GM12872 (cell line): ENCODE results near the gene PUSL1.

Experiments used
- TF ChIP-seq, protein P1 (sequence below): IDR thresholded peaks from 3 replicates; pipeline ENCODE4 v1.5.1; 2011; ENCODE audit warnings: low read depth, mild to moderate bottlenecking, low read length, moderate library complexity; ENCODE audit not compliant: insufficient read depth

PUSL1 gene

DNA sequence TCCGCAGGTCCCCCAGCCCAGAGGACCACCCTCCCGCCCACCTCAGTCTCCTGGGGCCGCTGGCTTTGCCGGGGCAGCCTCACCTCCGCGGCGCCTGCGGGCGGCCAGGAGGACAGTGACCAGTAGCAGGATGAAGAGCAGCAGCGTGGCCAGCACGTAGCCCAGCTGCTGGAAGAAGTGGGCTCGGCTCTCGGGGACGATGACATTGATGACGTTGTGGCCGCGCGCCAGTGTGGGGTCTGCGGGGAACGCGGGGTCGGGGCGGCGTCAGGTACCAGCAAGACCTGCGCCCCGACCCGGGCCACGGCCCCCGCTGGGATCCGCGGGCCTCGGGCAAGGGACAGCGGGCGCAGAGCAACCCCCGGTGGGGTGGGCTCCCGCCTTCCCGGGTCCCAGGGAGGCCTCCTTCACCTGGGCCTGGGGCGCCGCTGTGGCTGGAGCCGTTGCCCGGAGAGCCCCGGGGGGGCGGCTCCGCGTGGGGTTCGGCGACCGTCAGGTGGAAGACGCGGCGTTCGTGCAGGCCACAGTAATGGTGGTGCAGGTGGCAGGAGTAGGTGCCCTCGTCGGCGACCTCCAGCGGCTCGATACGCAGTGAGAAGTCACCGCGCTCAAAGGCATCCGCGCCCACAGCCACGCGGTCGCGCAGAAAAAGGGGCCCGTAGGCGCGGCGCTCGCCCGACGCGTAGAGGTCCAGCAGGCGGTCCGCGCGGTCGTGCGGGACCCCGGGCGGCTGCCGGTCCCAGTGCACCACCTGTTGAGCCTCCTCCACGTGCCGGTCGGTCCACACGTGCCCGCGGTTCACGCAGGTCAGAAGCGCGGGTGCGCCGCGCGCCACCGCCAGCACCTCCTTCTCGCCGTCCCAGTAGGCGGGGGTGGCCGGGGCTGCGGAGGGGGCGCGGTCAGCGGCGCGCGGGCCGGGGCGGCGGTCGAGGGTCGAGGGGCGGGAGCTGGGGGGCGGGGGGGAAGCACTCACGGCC is 46.2 kb downstream of the PUSL1 start:
- TF ChIP-seq, protein P1, sequence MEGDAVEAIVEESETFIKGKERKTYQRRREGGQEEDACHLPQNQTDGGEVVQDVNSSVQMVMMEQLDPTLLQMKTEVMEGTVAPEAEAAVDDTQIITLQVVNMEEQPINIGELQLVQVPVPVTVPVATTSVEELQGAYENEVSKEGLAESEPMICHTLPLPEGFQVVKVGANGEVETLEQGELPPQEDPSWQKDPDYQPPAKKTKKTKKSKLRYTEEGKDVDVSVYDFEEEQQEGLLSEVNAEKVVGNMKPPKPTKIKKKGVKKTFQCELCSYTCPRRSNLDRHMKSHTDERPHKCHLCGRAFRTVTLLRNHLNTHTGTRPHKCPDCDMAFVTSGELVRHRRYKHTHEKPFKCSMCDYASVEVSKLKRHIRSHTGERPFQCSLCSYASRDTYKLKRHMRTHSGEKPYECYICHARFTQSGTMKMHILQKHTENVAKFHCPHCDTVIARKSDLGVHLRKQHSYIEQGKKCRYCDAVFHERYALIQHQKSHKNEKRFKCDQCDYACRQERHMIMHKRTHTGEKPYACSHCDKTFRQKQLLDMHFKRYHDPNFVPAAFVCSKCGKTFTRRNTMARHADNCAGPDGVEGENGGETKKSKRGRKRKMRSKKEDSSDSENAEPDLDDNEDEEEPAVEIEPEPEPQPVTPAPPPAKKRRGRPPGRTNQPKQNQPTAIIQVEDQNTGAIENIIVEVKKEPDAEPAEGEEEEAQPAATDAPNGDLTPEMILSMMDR = no peak

DNA sequence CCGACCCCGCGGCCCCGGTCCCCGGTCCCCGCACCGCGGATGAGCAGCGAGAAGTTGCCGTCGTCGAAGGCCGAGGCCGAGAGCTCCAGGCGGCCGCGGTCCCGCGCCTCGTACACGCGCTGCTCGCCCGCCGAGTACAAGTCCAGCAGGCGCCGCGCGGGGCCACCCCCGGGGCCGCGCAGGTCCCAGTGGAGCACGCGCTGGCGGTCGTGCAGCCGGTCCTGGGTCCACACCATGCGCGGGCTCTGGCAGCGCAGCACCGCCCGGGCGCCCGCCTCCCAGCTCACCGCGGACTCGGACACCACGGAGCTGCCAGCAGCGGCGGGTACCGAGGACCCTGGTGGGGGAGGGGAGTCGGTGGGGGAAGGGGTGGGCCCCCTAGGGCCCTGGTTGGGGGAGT is 47.0 kb downstream of the PUSL1 start:
- TF ChIP-seq, protein P1 = no peak

DNA sequence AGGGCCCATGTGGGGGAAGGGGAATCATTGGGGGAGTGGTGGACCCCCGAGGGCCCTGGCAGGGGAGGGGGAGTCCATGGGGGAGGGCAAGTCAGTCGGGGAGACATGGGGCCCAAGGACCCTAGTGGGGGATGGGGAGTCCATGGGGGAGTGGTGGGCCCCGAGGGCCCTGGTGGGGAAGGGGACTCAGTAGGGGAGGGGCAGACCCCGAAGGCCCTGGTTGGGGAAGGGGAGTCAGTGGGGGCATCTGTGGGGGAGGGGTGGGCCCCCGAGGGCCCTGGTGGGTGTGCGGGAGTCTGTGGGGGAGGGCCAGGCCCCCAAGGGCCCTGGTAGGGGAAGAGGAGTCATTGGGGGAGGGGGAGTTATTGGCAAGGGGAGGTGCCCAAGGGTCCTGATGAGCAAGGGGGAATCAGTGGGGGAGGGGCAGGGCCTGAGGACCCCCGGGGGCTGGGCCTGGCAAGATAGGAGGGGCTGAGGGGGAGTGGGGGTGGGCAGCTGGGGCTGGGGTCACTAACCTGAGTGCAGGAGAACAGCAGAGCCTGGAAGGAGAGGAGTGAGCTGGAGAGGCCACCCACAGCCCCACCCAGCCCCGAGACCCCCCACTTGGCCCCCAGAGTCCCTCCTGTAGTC is 47.9 kb downstream of the PUSL1 start:
- TF ChIP-seq, protein P1 = no peak

DNA sequence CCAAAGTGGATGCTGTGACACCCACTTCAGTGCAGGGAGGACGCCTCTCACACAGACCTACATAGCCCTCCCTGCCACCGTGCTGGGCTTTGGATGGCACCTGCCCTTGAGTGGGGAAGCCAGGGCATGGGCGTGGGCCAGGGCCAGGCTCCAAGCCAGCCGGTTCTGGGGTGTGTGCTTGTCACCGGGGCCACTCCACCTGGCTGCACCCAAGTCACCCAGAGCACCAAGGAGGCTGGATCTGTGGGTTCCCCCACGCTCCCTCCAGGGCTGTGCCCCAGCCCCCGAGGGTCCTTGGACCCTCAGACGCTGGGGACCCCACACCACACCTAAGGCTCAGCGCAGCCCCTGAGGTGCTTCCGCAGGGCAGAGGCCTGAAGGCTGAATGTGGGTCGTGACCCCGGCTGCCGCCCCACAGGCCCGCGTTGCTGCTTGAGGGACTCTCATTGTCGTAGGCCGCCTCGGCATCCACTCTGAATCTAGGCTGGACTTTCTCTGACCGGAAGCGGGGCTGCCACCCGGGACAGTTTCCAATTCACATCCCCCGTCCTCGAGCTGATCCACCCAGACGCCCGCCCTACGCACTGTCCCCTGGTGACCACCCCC is 48.5 kb downstream of the PUSL1 start:
- TF ChIP-seq, protein P1 = no peak

DNA sequence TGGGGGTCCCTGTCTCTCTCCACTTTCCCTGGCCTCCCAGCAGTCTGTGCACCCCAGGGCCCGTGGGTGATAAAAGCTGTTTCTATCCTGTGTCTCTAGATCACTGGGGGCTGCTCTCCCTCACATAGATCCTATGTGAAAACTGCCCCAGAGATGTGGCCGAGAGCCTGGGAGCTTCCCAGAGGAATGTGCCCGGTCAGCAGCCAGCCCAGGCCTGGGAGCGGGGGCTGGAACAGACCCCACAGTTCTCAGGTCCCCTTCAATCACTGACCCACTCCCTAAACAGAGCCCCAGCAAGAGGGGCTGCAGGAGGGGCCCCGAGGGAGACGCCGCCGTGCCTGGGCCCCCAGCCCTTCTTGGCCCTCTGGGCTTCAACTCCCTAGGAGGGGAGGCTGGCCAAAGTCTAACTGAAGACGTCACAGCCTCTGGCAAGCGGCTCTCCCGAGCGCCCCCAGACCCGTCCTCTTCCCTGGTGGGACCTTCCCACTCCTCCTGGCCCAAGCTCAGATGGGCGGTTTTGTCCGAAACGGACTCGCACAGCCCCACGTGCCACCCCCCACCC is 49.6 kb downstream of the PUSL1 start:
- TF ChIP-seq, protein P1 = no peak

DNA sequence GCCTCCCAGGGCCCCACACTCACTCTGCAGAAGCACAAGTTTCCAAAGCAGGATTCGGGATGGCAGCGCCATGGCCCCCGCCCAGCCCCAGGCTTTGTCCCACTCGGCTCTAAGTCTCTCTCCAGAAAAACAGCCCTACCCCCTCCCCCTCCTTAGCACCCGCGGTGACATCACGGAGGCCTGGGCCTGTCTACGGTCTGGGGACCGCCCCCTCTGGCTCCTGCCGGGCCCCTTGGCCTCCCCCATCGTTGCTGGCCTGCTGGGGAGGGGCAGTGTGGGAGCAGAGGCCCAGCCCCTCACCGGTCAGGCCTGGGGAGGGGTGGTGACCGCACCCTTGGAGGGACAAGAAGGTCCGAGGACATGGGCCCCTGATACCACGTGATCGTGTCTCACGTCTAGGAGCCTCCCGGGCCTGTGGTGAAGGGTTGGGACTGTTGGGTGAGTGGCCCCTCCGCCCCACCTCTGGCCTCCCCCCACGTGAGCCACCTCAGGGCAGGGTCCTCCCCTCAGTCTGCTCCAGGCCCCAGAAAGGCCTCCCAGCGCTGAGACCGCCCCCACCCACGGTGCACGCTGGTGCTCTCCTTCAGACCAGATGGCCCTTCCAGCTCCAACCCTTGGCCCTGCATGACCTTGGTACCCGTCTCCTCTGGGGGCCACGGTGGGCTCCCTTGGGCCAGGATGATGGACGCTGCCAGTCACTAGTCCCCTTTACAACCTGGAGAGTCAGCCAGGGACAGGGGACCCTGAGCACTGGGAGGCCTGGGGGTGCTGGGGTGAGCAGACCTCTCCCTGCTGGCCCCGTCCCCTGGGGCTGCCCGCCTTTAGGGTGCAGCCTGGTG is 50.3 kb downstream of the PUSL1 start, which contains the start of gene MXRA8:
Gene MXRA8 (minus strand): TSS at position 123 of the 839 bp plus-strand sequence. CDS start 51 bp downstream, at position 72.
- TF ChIP-seq, protein P1 = no peak

DNA sequence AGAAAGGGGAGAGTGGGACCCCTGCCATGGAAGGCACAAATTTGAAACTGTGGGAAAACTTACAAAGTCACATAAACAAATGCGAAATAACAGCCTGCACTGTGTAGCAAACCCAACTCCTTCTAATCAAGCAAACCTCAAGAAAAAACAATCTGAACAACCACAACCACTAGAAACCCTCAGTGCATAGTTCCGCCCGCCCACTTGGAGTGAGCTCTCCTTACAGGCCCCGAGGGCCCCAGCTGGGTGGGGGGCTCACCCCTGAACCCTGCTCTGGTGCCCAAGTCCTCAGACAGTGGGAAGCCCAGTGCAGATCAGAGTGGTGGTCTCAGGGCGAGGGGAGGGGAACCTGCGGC is 50.9 kb downstream of the PUSL1 start:
- TF ChIP-seq, protein P1 = no peak
